LNCaP clone FGC (cell line): ENCODE results near the gene ENTPD6.
"Not testable (repeated sequence)": the region's sequence is repeated elsewhere in the genome, so short reads cannot be mapped to it uniquely, and the experiment has no call there.

Experiments
- DNase-seq: peaks from one replicate; pipeline ENCODE4 v3.0.0-alpha.2; 2011; ENCODE audit warnings: low read depth
- H3K4me3 ChIP-seq: 2 replicates; pipeline ENCODE4 v1.5.1; 2011; ENCODE audit warnings: mild to moderate bottlenecking, low read depth, low read length, control low read depth
- TF ChIP-seq, protein P1 (sequence below): IDR thresholded peaks from 2 replicates; pipeline ENCODE4 v1.5.1; 2012; ENCODE audit warnings: mild to moderate bottlenecking; ENCODE audit not compliant: control insufficient read depth, insufficient read depth; ENCODE audit errors: extremely low read depth

Gene ENTPD6

DNA sequence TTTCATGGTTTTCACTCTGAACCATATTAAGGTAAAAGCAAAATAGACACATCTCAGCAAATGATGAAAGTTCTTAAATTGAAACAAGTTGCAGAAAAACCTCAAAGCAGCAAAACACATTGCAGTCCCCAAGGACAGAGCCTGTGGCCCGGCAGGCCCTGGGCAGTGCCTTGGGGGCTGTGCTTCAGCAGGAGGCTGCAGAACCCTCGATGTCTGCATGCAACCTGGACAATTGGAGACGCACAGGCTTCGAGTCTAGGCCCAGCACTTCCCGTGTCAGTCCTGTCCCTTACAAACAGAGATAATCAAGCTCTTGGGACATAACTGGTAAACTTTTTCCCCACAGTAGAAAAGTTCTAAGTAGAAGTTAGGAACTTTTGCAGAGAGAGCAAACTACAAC, 61.6 kb downstream of the ENTPD6 start:
- TF ChIP-seq, protein P1, sequence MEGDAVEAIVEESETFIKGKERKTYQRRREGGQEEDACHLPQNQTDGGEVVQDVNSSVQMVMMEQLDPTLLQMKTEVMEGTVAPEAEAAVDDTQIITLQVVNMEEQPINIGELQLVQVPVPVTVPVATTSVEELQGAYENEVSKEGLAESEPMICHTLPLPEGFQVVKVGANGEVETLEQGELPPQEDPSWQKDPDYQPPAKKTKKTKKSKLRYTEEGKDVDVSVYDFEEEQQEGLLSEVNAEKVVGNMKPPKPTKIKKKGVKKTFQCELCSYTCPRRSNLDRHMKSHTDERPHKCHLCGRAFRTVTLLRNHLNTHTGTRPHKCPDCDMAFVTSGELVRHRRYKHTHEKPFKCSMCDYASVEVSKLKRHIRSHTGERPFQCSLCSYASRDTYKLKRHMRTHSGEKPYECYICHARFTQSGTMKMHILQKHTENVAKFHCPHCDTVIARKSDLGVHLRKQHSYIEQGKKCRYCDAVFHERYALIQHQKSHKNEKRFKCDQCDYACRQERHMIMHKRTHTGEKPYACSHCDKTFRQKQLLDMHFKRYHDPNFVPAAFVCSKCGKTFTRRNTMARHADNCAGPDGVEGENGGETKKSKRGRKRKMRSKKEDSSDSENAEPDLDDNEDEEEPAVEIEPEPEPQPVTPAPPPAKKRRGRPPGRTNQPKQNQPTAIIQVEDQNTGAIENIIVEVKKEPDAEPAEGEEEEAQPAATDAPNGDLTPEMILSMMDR = no peak
- DNase-seq = no peak
- no peak overlapping the region for H3K4me3 ChIP-seq

DNA sequence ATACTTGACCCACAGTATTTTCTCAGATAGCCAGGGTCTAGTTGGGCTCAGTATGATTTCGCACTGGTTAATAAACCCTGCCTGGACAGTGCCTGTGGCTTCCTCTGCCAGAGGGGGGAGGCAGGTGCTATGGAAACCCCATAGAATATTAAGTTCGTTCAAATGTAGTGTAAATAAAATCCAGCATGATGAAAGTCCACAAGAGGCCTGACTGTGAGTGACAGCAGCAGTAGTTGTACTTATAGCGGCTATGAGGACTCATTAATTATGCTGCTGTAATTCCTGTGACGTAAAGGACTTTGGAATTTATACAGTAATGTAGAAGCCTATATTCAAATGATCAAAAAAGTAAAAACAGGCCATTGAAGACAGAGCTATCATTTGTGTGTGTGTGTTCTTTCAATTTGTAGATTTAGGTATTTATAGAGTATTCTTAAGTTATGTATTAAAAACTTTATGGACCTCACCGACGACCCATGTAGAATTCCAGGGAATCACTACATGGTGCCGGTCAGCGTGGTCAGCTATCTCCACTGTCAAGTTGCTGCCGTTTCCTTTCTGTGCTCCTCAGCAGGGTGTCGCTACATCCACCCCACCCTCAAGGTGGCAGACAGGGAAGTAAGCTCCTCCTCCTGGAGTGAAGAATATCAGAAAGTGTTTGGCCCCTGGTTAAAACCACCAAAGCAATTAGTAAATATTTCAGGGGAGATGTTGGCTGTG, 62.4 kb downstream of the ENTPD6 start:
- no peak for DNase-seq
- TF ChIP-seq, protein P1 = no peak
- H3K4me3 ChIP-seq = no peak overlapping the region

DNA sequence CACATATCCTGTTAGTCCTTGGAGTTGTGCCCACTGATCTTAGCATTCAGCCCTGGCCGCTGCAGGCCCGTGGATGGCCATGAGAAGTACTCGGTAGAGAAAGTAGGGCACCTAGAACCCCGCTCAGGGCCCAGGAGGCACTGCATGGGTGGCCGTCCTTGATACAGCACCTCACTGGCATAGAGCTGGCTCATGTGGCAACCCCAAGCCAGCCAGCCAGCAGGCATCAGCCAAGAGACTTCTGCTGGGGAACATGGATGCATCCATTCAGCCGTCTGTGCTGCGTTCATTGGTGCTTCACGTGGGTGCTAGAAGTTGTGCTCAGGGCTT, 62.9 kb downstream of the ENTPD6 start:
- no peak for DNase-seq
- TF ChIP-seq, protein P1 = no peak
- H3K4me3 ChIP-seq = no peak overlapping the region

DNA sequence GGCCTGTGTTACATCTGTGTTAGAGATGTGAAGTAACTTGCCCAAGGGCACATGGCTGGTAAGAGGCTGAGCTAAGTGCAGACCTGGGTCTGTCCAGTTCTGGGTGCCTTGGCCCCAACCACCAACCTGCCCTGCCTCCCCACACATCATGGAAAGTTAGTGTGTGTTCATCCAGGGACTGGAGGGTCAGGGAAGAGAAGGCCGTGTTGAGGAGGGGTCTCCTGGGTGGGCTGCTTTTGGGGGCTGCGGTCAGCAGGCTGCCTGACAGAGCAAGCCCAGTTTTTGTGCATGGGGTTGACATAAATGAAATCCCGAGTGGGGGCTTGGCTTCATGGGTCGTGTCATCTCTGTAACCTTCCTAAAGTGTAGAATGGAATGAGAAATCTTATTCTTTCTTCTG, 63.3 kb downstream of the ENTPD6 start:
- TF ChIP-seq, protein P1 = no peak
- no peak for DNase-seq
- H3K4me3 ChIP-seq = no peak overlapping the region

DNA sequence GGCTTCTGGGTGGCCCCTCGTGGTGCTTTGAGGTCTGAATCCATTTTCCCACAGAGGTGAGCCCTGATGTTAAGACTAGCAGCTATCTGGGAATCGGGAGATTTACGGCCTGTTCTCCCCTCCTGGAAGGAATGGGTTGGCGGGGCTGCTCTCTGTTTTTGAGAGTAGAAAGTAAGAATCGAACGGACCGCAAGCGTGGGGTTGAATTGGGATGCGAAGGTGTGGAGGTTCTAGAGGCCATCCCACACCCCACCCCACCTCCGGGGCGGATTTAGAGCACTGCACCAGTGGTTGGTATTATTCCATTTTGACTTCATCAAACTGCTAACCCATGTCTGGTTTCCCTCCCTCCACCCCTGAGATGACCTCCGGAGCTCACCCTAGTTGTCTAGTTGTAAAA, 63.8 kb downstream of the ENTPD6 start:
- no peak for DNase-seq
- TF ChIP-seq, protein P1 = no peak
- no peak overlapping the region for H3K4me3 ChIP-seq

DNA sequence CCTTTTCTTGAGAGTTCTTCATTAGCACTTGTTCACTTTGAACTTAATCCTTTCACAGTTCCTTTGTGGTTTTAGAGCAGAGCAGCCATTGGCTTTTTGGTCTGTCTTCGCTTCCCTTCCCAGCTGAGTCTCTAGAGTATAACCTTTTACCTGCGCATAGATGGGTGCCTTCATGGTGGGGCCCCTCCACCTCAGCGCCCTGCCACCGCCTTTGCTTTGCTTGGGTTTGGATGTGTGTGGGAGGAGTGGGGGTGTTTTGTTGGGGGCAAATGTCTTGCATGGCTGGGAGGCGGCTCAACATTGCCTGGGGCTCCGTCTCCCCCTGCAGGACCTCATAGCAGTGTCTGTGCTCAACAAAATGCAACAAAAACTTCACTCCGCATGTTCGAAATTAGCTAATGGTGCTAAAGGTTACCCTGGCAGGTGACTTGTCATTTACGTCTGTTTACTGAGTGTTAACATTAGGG, 64.3 kb downstream of the ENTPD6 start:
- no peak for DNase-seq
- H3K4me3 ChIP-seq = no peak overlapping the region
- TF ChIP-seq, protein P1 = no peak

DNA sequence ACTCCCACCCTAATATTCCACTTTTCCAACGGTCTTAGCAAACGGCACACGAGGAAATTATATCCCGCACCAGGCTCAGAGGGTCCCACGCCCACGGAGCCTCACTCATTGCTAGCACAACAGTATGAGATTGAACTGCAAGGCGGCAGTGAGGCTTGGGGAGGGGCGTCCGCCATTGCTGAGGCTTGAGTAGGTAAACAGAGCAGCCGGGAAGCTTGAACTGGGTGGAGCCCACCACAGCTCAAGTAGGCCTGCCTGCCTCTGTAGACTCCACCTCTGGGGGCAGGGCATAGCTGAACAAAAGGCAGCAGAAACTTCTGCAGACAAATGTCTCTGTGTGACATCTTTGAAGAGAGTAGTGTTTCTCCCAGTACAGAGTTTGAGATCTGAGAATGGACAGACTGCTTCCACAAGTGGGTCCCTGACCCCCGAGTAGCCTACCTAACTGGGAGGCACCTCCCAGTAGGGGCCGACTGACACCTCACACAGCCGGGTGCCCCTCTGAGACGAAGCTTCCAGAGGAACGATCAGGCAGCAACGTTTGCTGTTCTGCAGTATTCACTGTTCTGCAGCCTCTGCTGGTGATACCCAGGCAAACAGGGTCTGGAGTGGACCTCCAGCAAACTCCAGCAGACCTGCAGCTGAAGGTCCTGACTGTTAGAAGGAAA, 65.4 kb downstream of the ENTPD6 start:
- not testable (repeated sequence) for DNase-seq, H3K4me3 ChIP-seq
